HG02798 (cell line): ENCODE results near the gene SUGP2.
"Not testable (repeated sequence)": the region's sequence is repeated elsewhere in the genome, so short reads cannot be mapped to it uniquely, and the experiment has no call there.

Experiments used
- ATAC-seq: cut with Tn5 transposase; IDR thresholded peaks from one replicate; pipeline ENCODE4 v1.9.1; 2021; ENCODE audit warnings: mild to moderate bottlenecking; ENCODE audit not compliant: unreplicated experiment, poor library complexity

The SUGP2 gene

GRCh38 chr19:19034204-19034624 lies 897 bp upstream of the SUGP2 start:
- peak; percentile 32 for ATAC-seq

- no peak for ATAC-seq
Measured at GRCh38 chr19:19033176-19033425, 216 bp downstream of the SUGP2 start.

- peak; percentile 34 for ATAC-seq
Measured at GRCh38 chr19:19032420-19033175, 719 bp downstream of the SUGP2 start.

- no peak for ATAC-seq
Measured at GRCh38 chr19:19031891-19032290, 1.4 kb downstream of the SUGP2 start.

GRCh38 chr19:19028526-19028925 lies 4.8 kb downstream of the SUGP2 start:
- no peak for ATAC-seq

- ATAC-seq: no peak
Measured at GRCh38 chr19:19027228-19027627, 6.1 kb downstream of the SUGP2 start.

GRCh38 chr19:19026299-19026971 lies 6.9 kb downstream of the SUGP2 start:
- ATAC-seq: no peak

GRCh38 chr19:19025861-19026260 lies 7.5 kb downstream of the SUGP2 start:
- no peak for ATAC-seq

- not testable (repeated sequence) for ATAC-seq
Measured at GRCh38 chr19:19023376-19023775, 9.9 kb downstream of the SUGP2 start.

GRCh38 chr19:19022380-19022961 lies 10.8 kb downstream of the SUGP2 start:
- no peak for ATAC-seq

- ATAC-seq: no peak
Measured at GRCh38 chr19:19021115-19021514, 12.2 kb downstream of the SUGP2 start.

GRCh38 chr19:19010551-19010950 lies 22.8 kb downstream of the SUGP2 start:
- no peak for ATAC-seq

GRCh38 chr19:19009951-19010350 lies 23.4 kb downstream of the SUGP2 start:
- ATAC-seq: no peak

- no peak for ATAC-seq
Measured at GRCh38 chr19:19006213-19006612, 27.1 kb downstream of the SUGP2 start.

- ATAC-seq: no peak
Measured at GRCh38 chr19:19004144-19004543, 29.2 kb downstream of the SUGP2 start.

- no peak for ATAC-seq
Measured at GRCh38 chr19:18999896-19000620, 33.3 kb downstream of the SUGP2 start.

- ATAC-seq: no peak
Measured at GRCh38 chr19:18999016-18999758, 34.1 kb downstream of the SUGP2 start.

GRCh38 chr19:18998276-18998675 lies 35.0 kb downstream of the SUGP2 start:
- no peak for ATAC-seq

GRCh38 chr19:18996796-18997394 lies 36.4 kb downstream of the SUGP2 start:
- ATAC-seq: no peak

GRCh38 chr19:18996351-18996750 lies 37.0 kb downstream of the SUGP2 start:
- no peak for ATAC-seq
